Right hindlimb (tissue), 1 donor: ENCODE data around the gene ITM2C.

Experiments
- DNase-seq: peaks from one replicate; pipeline ENCODE4 v3.0.0-alpha.2; 2018

The ITM2C gene

DNA sequence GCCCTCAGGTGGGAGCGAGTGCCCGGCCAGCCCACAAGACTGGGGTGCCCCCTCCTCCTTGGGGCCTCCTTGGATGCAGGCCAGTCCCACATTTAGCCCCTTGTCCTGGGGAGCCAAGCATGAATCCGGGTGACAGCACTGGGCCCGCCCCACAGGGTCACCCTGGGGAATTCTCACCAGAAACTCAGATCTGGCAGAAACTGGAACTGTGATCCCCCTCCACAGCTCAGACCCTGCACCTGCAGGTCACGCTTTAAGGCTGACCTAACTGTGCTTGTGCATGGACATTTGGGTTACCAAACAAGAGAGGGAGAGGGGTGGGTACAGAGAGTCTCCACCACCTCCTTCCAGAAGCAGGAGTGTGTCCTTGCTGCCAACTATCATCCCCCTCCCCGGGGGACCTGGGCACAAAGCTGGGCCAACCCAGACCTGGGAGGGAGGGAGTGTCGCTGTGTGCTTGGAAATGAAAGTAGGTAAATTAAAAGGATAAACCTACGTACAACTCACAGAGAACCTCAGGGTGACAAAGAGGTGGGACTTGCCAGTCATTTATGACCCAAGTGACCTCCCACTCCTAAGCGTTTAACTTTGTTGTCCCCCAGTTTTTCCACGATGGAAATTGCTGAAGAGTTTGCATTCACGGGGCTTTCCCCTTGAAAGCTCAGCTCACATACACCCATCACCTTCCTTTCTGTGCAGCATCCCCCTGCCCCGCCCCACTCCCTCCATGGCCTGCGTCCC lies 9.1 kb downstream of the ITM2C start:
- no peak for DNase-seq

DNA sequence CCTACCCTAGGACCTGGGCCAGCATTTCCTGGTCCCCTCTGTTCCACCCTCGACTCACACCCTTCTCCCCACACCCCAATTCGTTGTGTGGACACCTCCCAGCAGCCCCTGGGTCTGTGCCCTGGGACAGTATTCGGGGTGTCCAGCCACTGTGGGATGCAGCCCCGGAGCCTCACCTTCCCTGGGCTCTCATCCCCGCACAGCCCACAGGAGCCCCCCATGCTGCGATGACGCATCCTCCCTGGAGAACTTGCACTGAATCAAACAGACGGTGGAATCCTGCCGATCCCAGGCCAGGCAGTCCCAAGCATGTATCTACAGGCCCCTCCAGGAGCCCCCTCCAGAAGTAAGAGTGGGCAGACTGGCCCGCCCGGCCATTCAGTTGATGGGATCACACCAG lies 9.7 kb downstream of the ITM2C start:
- no peak for DNase-seq

DNA sequence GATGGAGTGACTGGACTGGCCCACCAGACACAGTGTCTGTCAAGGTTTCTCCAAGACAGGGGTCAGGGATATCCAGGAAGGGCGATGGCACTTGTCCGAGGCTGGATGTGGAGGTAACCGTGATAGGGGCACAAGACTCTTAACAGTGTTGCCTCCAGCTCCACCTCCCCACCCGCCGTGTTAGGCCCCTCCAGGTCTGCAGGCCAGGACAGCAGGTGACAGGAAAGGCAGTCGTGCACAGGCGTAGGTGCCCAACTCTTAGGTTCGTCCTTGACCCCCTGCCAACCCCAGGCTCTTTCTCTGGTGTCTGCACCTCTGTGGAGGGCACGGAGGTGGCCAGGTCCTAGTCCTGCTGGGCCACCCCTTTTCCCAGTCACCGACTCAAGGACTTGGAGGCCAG lies 10.1 kb downstream of the ITM2C start:
- DNase-seq: no peak

DNA sequence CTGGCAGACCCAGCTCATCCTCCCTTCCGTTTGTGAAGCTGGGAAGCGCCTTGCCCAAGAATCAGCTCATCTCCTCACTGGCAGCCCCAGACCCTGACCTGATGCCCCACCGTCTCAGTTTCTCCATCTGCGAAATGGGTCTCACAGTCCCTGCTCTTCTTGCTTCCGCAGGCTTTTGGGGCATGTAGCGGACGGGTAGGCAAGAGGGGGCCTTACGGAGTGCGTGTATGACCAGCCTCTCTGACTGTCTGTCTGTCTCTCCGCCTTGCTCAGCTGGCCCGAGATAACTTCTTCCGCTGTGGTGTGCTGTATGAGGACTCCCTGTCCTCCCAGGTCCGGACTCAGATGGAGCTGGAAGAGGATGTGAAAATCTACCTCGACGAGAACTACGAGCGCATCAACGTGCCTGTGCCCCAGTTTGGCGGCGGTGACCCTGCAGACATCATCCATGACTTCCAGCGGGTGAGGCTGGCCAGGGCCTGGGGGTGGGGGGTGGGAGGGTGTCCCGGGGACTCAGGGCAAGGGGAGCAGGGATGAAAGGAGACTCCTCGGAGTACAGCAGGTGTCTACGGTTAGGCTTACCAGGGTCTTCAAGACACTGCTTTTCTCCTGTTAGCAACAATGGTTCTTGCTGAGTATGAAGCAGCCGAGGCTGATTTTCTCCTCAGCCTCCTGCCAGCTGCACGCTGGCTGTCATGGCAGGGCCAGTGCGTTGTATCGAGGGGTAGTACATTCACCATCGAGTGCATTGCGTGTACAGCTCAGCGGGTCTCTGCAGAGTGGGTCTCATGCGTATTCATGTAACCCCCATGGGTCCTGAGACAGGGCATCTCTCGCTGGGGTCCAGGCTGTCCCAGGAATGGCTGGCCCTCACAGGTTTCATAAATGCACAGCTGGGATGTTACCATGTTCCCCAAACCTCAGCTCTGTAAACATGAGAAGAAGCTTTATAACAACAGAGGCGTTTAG lies 10.9 kb downstream of the ITM2C start:
- DNase-seq: no peak

DNA sequence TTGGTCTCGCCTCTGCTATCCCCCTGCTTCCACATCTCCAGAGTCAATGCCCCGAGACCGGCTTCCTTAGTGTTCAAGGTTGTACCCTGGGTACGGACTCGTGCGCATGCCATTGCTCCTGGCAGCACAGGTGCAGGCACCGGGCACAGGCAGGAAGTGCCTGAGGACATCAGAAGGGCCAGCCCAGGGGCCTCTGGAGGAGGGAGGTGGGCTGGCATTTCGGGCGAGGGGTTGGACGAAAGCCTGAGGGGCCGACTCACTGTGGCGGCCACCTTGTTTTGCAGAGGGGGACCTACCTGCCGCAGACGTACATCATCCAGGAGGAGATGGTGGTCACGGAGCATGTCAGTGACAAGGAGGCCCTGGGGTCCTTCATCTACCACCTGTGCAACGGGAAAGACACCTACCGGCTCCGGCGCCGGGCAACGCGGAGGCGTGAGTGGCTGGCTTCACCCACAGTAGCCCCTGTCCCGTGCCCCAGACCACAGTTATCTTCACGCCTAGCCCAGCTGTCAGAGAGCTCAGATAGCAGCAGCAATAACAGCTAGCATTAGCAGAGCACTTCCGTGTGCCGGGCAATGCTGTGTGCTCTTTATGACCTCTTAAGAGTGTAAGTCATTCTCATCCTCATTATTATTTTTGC lies 12.5 kb downstream of the ITM2C start:
- DNase-seq: no peak

DNA sequence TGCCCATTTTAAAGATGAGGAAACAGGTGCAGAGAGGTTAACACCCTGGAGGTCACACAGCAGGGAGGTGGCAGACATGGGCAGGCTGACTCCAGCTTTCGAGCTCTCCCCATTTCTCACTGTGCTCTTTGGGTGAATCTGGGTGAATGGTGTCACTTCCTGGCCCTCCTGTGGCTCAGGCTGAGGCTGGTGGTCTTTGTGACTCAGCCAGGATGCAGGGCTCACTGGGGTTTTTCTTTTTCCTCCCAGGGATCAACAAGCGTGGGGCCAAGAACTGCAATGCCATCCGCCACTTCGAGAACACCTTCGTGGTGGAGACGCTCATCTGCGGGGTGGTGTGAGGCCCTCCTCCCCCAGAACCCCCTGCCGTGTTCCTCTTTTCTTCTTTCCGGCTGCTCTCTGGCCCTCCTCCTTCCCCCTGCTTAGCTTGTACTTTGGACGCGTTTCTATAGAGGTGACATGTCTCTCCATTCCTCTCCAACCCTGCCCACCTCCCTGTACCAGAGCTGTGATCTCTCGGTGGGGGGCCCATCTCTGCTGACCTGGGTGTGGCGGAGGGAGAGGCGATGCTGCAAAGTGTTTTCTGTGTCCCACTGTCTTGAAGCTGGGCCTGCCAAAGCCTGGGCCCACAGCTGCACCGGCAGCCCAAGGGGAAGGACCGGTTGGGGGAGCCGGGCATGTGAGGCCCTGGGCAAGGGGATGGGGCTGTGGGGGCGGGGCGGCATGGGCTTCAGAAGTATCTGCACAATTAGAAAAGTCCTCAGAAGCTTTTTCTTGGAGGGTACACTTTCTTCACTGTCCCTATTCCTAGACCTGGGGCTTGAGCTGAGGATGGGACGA lies 13.2 kb downstream of the ITM2C start:
- DNase-seq: no peak

DNA sequence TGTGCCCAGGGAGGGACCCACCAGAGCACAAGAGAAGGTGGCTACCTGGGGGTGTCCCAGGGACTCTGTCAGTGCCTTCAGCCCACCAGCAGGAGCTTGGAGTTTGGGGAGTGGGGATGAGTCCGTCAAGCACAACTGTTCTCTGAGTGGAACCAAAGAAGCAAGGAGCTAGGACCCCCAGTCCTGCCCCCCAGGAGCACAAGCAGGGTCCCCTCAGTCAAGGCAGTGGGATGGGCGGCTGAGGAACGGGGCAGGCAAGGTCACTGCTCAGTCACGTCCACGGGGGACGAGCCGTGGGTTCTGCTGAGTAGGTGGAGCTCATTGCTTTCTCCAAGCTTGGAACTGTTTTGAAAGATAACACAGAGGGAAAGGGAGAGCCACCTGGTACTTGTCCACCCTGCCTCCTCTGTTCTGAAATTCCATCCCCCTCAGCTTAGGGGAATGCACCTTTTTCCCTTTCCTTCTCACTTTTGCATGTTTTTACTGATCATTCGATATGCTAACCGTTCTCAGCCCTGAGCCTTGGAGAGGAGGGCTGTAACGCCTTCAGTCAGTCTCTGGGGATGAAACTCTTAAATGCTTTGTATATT lies 14.0 kb downstream of the ITM2C start:
- DNase-seq: no peak

DNA sequence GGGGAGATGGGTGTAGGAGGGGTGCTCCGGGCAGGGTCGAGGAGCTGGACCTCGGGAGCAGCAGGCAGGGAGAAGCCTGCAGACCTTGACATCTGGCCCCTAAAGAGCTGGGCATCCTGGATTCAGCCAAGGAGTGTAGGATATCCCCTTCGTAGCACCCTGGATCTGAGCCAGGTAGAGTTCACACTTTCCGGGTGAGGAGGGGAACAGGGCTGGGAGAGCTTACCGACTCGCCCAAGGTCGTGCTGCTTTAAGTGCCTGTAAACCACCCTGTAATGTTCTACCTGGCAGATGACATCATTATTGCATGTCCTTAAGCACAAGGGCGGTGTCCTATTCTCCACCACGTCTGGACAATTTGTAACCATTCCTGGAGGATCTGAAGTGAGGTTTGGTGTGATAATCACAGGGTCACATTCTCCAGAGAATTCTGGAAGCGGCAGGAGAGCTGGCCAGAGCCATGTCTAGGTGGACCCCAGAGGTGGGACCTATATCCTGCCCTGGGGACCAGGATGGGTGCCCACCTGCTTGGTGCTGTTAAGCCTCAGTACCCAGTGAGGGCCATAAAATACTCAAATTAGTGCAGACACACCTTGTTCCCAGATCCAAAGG lies 14.6 kb downstream of the ITM2C start:
- DNase-seq: no peak

DNA sequence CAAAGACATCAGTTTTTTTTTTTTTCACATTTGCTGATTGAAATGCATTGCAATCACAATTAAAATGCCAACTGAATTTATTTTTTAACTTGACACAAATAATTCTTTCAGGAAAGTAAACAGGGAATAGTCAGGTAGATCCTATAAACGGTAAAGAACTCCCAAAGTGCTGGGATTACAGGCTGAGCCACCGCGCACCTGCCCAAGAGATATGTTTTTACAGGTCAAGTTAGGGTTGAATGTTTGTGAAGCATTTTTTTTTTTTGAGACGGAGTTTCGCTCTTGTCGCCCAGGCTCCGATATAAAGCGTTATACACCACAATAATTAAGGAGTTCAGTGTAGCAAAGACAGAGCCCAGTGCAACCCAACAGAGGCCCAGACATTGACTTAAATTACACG lies 15.1 kb downstream of the ITM2C start:
- DNase-seq: no peak

DNA sequence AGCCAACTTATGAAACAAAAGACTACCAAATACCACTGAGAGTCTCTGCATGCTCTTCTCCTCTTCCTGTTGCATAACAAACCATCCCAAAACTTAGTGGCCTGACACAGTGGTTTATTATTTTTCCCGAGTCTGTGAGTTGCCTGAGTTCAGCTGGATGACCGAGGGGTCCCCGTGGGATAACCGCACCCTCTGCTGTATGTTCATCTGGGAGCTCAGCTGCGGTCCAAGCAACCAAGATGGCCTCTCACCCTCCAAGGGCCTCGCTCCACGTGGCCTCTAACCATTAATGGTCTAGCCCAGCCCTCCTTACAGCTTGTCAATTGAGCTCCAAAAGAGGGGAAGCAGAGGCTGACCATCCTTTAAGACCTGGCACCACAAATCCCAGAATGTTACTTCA lies 17.1 kb downstream of the ITM2C start:
- no peak for DNase-seq

DNA sequence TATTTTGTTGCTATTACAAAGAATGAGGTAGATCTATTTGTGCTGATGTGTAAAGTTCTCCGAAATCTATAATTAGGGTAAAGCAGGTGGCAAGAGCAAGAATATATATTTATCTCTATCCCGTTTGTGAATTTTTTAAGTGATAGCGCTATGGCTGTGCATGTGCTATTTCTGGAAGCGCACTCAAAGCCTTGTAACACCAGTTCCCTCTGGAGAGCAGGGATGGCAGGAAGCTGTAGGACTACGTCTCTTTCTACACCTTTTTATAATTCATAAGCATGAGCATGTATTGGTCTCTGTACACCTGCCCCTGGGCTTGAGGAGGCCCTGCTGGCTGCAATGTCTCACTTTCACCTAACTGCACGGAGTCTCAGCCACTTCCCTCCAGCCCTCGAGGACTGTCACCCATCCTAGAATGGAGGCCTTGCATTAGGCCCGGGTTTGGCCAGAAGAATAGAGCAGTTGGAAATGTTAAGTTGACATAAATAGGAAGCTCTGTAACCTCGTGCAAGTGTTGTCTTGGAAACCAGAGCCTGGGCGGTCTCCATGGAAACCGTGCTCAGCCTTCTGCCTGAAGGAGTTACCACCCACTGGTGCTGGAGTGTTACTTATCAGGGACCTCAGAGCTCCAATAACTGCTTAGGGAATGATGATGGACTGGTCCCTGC lies 20.9 kb downstream of the ITM2C start:
- peak; percentile 70 for DNase-seq

DNA sequence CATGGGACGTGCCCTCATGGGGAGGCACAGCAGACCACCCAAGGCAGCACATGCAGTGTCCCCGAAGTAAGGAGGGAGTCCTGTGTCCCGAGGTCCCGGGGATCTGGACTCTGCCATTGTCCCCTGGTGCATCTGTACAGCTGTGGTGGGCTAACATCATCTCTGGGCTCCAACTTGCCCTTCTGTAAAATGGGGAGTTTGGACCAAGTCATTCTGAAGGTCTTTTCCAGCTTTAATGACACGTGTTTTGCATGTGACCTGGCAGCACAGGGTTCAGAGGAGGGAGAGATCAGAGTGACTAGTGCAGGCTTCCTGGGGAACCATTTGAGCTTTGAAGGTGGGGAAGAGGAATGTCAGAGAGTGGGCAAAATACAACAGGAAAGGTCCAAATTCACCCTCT lies 21.5 kb downstream of the ITM2C start:
- no peak for DNase-seq

DNA sequence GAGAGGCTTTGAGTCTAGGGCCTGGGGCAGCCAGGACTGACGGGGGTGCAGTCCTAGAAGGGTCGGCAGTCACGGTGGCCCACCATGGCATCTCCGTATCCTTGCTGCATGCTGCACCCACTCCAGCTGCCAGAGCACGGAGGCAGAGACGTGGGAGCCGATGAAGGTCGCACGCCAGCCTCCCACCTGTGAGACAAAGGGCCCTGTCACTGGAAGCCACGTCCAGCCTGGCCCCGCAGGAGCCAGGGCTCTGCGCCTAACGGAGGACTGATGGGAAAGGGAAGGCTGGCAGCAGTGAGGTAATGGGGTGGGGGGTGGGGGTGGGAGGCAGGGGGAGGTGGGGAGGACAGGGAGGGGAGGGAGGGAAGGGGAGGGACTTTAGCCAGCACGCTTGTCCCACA lies 21.9 kb downstream of the ITM2C start:
- DNase-seq: no peak

DNA sequence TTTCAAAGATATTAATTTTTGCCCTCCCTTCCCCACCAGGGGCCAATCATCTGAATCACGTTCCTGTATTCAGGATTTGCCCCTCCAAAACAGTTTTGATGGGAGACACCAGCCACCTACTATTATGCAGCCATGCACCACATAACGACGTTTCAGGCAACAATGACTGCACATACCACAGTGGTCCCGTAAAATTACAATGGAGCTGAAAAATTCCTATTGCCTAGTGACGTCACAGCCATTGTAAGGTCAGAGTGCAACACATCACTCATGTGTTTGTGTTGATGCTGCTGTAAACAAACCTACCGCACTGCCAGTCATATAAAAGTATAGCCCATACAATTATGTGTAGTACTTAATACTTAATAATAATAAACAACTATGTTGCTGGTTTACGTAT lies 22.6 kb downstream of the ITM2C start:
- no peak for DNase-seq

DNA sequence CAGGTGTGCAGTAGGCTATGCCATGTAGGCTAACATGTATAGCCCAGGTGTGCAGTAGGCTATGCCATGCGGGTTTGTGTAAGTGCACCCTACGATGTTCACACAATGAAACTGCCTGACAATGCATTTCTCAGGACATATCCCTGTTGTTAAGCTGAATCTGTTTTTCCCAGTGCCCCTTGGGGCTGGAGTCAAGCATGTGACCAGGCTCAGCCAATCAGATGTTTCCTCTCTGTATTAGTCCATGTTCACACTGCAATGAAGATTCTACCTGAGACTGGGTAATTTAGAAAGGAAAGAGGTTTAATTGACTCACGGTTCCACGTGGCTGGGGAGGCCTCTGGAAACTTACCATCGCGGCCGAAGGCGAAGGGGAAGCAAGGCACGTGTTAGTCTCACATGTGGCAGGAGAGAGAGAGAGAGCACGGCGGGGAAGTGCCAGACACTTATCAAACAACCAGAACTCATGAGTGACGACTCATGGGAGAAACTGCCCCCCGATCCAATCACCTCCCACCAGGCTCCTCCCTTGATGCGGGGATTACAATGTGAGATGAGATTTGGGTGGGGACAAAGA lies 24.2 kb downstream of the ITM2C start:
- DNase-seq: no peak

DNA sequence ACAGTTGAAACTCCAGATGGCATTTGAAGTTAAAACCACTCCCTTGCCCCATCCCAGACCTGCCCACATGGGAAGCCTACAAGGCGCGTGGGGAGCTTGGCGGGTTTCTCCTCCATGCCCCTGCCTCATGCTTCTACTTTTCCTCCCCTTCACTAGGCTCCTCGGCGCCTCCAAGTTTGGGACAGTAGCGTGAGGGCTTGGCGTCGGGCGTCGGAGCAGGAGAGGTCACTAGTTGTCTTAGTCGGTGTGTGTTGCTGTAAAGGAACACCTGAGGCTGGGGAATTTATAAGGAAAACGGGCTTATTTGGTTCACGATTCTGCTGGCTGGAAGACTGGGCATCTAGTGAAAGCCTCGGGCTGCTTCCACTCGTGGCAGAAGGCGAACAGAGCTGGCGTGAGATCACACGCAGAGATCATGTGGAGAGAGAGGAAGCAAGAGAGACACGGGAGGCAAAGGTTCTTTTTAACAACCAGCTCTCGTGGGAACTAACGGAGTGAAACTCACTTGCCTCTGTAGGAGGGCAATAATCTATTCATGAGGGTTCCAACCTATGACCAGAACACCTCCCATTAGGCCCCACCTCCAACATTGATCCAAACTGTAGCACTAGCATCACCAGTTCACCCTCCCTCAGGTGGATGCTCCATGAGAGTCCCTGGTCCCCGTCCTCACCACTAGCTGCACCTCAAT lies 25.3 kb downstream of the ITM2C start:
- no peak for DNase-seq

DNA sequence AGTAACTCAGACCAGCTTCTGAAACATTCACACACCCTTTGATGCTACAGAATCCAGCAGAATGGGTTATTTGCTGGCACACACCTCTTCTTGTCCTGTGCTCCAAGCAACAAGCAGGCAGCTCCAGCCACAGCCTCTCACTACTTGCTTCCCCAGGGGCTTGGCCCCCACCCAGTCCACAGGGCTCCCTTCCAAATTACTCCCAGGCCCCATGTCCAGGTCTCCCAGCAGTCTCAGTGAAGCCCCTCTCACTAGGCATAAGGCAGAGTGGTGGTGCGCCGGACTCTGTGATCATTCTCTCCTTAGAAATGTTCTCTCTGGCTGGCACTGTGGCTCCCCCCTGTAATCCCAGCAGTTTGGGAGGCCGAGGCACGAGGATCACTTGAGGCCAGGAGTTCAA lies 25.9 kb downstream of the ITM2C start:
- DNase-seq: no peak

DNA sequence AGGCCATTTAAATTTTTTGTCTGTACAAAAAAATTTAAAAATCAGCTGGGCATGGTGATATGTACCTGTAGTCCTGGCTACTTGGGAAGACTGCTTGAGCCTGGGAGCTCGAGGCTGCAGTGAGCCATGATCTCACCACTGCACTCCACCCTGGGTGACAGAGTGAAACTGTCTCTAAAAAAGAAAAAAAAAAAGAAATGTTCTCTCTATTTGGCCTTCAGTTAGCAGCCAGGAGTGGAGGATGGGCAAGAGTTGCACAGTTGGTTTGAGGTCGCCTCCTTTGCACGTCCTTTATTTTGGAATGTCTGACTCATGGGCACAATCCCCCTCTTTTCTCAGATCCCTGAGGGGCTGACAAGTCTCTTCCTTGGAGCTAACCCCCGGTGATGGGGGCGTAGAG lies 26.3 kb downstream of the ITM2C start:
- DNase-seq: no peak

DNA sequence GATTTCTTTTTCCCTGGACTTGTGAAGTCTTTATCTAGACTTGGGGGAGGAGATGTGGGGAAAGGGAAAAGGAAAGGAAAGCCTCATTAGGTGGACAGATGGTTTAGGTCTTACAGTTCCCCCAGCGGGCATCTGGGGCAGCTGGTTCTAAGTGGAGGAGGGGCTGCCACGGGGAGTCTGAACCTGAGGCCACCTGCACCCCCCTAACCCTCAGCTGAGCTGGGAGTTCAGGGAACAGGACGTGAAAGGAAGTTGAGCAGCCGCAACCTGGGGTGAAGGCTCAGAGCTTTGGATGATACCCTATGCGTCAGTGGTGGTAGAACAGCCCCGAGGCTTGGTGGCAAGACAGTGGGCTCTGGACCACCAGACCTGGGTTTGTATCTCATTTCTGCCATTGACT lies 26.8 kb downstream of the ITM2C start:
- no peak for DNase-seq

DNA sequence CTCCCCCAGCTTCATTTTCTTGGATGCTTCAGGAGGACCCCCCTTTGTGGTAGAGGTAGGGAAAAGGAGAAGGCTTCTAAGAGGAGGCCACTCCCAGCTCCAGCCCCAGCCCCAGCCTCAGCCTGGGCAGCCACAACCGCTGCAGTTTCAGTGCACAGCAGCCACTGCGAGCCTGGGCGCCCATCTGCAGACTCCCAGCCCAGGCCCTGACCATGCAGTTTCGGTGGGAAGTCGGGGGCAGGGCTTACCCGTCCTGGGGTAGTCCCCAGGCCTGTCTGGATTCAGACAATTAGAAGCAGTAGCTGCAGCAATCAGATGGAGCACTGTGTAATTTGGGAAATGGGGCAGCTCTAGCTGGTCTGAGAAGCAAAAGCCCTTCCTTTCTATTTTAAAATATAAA lies 28.6 kb downstream of the ITM2C start:
- DNase-seq: no peak
